Measurements from ENCODE around the gene NEURL1. TPM values are rescaled to one million over a fixed set of nuclear protein-coding genes. Genes with fewer than 3 reads are reported as not detected.

The NEURL1 gene
- total RNA-seq, 2 donors from 2014 or later: 0.37 to 0.38 TPM

GRCh38 chr10:103548581-103549348 lies 55.3 kb downstream of the NEURL1 start:
- H3K9me3 Mint-ChIP-seq: peaks cover 17% of the 10 kb centered on the region
- Histone ChIP-seq H3K4me3 (ENCODE audit: low read length) (no peak overlapping the region), H3K36me3 (ENCODE audit: control insufficient read depth, insufficient read depth, low read length) (no peaks in the 10 kb centered on the region), H3K27me3 (ENCODE audit: control insufficient read depth, insufficient read depth, low read length, poor library complexity, severe bottlenecking) (peaks cover 2% of the 10 kb centered on the region), H3K9ac (ENCODE audit: extremely low read depth, low read length, poor library complexity, severe bottlenecking) (no peak overlapping the region), H3K9me3 (ENCODE audit: control insufficient read depth, low read length) (no peaks in the 10 kb centered on the region), H3K4me1 (ENCODE audit: control insufficient read depth, insufficient read depth, low read length) (no peaks in the 10 kb centered on the region), H3K27ac (ENCODE audit: low read depth, low read length) (no peak overlapping the region)
- 91 to 100% methylated on average over 3 to 12 of the region's 12 CpGs for WGBS, 2 experiments (ENCODE audit: insufficient coverage in 1 of 2, insufficient read length in 1 of 2)
- no peak overlapping the region for H3K27ac Mint-ChIP-seq
- H3K4me3 Mint-ChIP-seq: no peak overlapping the region
- no peak for TF ChIP-seq CTCF (conservative IDR thresholded peaks at IDR 0.05)
- H3K36me3 Mint-ChIP-seq (ENCODE audit: low read depth): no peaks in the 10 kb centered on the region
- peaks cover 26% of the 10 kb centered on the region for H3K27me3 Mint-ChIP-seq (ENCODE audit: insufficient read depth)
- H3K4me1 Mint-ChIP-seq: peaks cover 9% of the 10 kb centered on the region
- DNase-seq: no peak

- H3K4me3 ChIP-seq (ENCODE audit: low read length): no peak overlapping the region
- H3K36me3 ChIP-seq (ENCODE audit: control insufficient read depth, insufficient read depth, low read length): no peaks in the 10 kb centered on the region
- TF ChIP-seq CTCF (conservative IDR thresholded peaks at IDR 0.05): no peak
- no peak overlapping the region for H3K27ac ChIP-seq (ENCODE audit: low read depth, low read length)
- Mint-ChIP-seq H3K9me3 (peaks cover 17% of the 10 kb centered on the region), H3K4me1 (peaks cover 9% of the 10 kb centered on the region), H3K27ac (no peak overlapping the region), H3K4me3 (no peak overlapping the region), H3K36me3 (ENCODE audit: low read depth) (no peaks in the 10 kb centered on the region), H3K27me3 (ENCODE audit: insufficient read depth) (peaks cover 31% of the 10 kb centered on the region)
- DNase-seq: peak; percentile 36
- H3K27me3 ChIP-seq (ENCODE audit: control insufficient read depth, insufficient read depth, low read length, poor library complexity, severe bottlenecking): peaks cover 8% of the 10 kb centered on the region
- no peaks in the 10 kb centered on the region for H3K4me1 ChIP-seq (ENCODE audit: control insufficient read depth, insufficient read depth, low read length)
- no peak overlapping the region for H3K9ac ChIP-seq (ENCODE audit: extremely low read depth, low read length, poor library complexity, severe bottlenecking)
- 86% methylated on average over 3 of the region's 3 CpGs; no CpG with 5 or more reads in 1 of the 2 experiments for WGBS, 2 experiments (ENCODE audit: insufficient coverage in 1 of 2, insufficient read length in 1 of 2)
- H3K9me3 ChIP-seq (ENCODE audit: control insufficient read depth, low read length): no peaks in the 10 kb centered on the region
These were observed 55.8 kb downstream of the NEURL1 start for GRCh38 chr10:103549349-103549685.

- peaks cover 17% of the 10 kb centered on the region for H3K9me3 Mint-ChIP-seq
- peaks cover 35% of the 10 kb centered on the region for H3K27me3 Mint-ChIP-seq (ENCODE audit: insufficient read depth)
- H3K27ac Mint-ChIP-seq: no peak overlapping the region
- 83 to 91% methylated on average over 1 of the region's 1 CpG for WGBS, 2 experiments (ENCODE audit: insufficient coverage in 1 of 2, insufficient read length in 1 of 2)
- Histone ChIP-seq H3K9me3 (ENCODE audit: control insufficient read depth, low read length) (no peaks in the 10 kb centered on the region), H3K4me1 (ENCODE audit: control insufficient read depth, insufficient read depth, low read length) (no peaks in the 10 kb centered on the region), H3K27me3 (ENCODE audit: control insufficient read depth, insufficient read depth, low read length, poor library complexity, severe bottlenecking) (peaks cover 14% of the 10 kb centered on the region), H3K9ac (ENCODE audit: extremely low read depth, low read length, poor library complexity, severe bottlenecking) (no peak overlapping the region), H3K4me3 (ENCODE audit: low read length) (no peak overlapping the region), H3K27ac (ENCODE audit: low read depth, low read length) (no peak overlapping the region), H3K36me3 (ENCODE audit: control insufficient read depth, insufficient read depth, low read length) (no peaks in the 10 kb centered on the region)
- DNase-seq: no peak
- no peak for TF ChIP-seq CTCF (conservative IDR thresholded peaks at IDR 0.05)
- H3K36me3 Mint-ChIP-seq (ENCODE audit: low read depth): no peaks in the 10 kb centered on the region
- peaks cover 12% of the 10 kb centered on the region for H3K4me1 Mint-ChIP-seq
- H3K4me3 Mint-ChIP-seq: no peak overlapping the region
These were observed 56.7 kb downstream of the NEURL1 start for GRCh38 chr10:103550229-103550628.

Data from endodermal cell (in vitro differentiated cells).